Smooth muscle cell of the coronary artery (primary cell): ENCODE results near the gene SMOC1. TPM values are rescaled to one million over a fixed set of nuclear protein-coding genes. Genes with fewer than 3 reads are reported as not detected.

ENCODE experiments used
- total RNA-seq: library from RNA; depleted of rRNA; stranded (reverse); fragments of >200 nt; gene quantifications from 2 replicates; pipeline ENCODE4 v1.2.3, GENCODE V29; 2014; ENCODE audit warnings: low replicate concordance

The SMOC1 gene
- total RNA-seq, result 1.6 TPM in 1 of 2 replicates, not detected in the other

DNA sequence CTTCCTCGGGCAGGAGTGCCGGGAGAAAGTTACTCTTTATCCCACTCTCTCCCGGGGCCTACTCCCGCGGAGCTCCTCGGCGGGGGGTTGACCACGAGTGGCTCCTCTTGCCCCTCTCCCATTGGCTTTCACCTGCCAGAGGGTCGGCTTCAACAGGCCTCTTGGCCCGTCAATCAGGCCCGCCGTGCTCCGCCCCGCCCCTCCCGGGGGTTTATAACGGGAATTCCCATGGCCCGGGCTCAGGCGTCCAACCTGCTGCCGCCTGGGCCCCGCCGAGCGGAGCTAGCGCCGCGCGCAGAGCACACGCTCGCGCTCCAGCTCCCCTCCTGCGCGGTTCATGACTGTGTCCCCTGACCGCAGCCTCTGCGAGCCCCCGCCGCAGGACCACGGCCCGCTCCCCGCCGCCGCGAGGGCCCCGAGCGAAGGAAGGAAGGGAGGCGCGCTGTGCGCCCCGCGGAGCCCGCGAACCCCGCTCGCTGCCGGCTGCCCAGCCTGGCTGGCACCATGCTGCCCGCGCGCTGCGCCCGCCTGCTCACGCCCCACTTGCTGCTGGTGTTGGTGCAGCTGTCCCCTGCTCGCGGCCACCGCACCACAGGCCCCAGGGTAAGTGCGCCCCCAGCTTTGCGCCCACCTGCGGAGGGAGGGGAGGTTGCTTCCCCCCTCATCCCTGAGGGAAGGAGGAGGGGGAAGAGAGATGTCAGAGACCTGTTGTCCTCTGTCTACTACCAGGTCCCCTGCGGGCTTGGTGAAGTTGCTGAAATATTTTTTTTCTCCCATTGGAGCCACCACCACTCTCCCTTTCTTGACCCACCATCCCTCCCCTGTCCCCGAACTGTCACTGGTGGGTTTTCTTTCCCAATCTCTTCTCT is at the start of gene SMOC1:
SMOC1 (plus strand) TSS at position 242 of the 869 bp plus-strand sequence; CDS start at position 505, 263 bp downstream.

Other genes with a start within 250 kb of the SMOC1 start
- 101 and 240 TPM in 2 replicates for gene SRSF5, start 112.3 kb upstream of the SMOC1 start, total RNA-seq
- not detected in 2 replicates for gene SLC10A1, start 82.2 kb upstream of the SMOC1 start, total RNA-seq